Fibroblast of villous mesenchyme (primary cell): Measurements from ENCODE around the gene TNFSF15. TPM values are rescaled to one million over a fixed set of nuclear protein-coding genes. Genes with fewer than 3 reads are reported as not detected.

Experiments
- DNase-seq: peaks from one replicate; pipeline ENCODE4 v3.0.0-alpha.2; 2010; ENCODE audit warnings: low read depth
- H3K4me3 ChIP-seq: 2 replicates; pipeline ENCODE4 v1.5.1; 2011; ENCODE audit warnings: low read depth, mild to moderate bottlenecking, low read length
- total RNA-seq: library from RNA; depleted of rRNA; stranded (reverse); fragments of >200 nt; gene quantifications from 2 replicates; pipeline ENCODE4 v1.2.3, GENCODE V29; 2012
- TF ChIP-seq, protein P1 (sequence below): IDR thresholded peaks from 2 replicates; pipeline ENCODE4 v1.5.1; 2012; ENCODE audit warnings: low read depth, mild to moderate bottlenecking, low read length; ENCODE audit not compliant: insufficient read depth

The TNFSF15 gene
- total RNA-seq, 1 donor = 5.6 TPM

DNA sequence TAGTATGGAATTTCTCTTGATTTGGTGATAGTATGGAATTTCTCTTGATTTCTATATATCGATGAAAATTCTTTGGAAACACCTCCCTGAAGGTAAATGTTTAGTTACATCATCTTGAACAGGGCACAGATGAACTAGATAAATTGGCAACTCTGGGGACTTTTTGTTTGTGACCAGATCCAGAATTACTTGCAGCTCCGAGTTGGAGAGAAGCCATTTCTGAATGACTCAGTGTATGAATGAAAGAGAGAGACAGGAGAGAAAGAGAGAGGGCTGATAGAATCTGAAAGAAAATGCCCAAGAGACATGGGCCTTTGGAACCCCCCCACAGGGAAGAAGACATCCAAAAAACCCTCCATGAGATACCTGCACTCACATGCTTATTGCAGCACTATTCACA lies 14.1 kb downstream of the TNFSF15 start:
- TF ChIP-seq, protein P1, sequence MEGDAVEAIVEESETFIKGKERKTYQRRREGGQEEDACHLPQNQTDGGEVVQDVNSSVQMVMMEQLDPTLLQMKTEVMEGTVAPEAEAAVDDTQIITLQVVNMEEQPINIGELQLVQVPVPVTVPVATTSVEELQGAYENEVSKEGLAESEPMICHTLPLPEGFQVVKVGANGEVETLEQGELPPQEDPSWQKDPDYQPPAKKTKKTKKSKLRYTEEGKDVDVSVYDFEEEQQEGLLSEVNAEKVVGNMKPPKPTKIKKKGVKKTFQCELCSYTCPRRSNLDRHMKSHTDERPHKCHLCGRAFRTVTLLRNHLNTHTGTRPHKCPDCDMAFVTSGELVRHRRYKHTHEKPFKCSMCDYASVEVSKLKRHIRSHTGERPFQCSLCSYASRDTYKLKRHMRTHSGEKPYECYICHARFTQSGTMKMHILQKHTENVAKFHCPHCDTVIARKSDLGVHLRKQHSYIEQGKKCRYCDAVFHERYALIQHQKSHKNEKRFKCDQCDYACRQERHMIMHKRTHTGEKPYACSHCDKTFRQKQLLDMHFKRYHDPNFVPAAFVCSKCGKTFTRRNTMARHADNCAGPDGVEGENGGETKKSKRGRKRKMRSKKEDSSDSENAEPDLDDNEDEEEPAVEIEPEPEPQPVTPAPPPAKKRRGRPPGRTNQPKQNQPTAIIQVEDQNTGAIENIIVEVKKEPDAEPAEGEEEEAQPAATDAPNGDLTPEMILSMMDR = no peak
- no peak overlapping the region for H3K4me3 ChIP-seq
- DNase-seq = no peak

DNA sequence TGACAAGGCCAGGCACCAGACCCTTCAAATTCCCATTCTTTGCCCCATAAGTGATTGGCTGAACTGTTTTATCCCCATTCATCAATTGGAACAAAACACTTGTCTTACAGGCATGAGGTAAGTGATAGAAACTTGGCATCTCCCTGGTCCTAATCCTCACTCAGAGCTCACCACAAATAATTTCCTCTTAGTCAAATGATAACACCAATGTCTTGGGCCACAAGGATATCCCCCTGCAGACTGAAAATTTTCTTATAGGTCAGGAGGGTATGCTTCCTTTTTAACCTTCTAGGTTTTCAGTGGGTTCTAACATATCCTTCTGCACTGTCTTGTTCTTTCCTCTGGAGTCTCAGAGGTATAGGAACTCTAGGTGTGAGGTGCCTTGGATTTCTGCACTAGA lies 14.5 kb downstream of the TNFSF15 start:
- DNase-seq = no peak

DNA sequence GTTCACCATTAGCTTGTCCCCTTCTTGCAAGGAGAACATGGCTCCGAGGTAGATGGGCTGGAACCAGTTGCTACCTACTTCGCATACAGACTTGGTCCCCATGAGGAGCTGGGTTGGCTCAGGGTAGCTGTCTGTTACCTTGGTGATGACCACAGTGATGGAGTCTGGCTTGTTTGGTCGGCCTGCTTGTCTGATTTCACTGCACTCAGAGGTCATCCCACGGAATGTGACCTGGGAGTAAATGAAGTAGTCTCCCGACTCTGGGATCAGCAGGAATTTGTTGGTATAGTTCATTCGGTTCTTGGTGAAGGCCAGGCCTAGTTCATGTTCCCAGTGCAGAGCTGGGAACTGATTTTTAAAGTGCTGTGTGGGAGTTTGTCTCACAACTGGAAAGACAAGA lies 15.3 kb downstream of the TNFSF15 start:
- TF ChIP-seq, protein P1 = no peak
- no peak overlapping the region for H3K4me3 ChIP-seq
- peak; percentile 84 for DNase-seq

More for the DNA sequence above, 14.5 kb downstream of the TNFSF15 start:
- TF ChIP-seq, protein P1 = no peak
- H3K4me3 ChIP-seq = no peak overlapping the region

DNA sequence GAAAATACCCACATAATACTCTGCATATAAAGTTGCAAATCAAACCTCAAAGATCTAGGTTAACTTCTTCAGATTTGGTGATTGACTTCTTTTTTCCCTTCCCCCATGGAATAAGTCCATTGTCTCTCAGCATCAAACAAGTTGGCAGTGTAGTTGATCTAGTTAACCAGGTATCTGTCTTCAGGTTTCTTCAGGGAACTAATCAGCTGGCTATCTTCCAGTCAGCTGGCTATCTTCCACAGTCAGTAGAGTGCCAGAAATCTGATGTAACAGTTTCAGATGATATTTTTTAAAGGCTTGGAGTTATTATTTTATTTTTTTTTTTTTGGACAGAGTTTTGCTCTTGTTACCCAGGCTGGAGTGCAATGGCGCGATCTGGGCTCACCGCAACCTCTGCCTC lies 16.8 kb downstream of the TNFSF15 start:
- TF ChIP-seq, protein P1 = no peak
- DNase-seq = no peak
- no peak overlapping the region for H3K4me3 ChIP-seq

DNA sequence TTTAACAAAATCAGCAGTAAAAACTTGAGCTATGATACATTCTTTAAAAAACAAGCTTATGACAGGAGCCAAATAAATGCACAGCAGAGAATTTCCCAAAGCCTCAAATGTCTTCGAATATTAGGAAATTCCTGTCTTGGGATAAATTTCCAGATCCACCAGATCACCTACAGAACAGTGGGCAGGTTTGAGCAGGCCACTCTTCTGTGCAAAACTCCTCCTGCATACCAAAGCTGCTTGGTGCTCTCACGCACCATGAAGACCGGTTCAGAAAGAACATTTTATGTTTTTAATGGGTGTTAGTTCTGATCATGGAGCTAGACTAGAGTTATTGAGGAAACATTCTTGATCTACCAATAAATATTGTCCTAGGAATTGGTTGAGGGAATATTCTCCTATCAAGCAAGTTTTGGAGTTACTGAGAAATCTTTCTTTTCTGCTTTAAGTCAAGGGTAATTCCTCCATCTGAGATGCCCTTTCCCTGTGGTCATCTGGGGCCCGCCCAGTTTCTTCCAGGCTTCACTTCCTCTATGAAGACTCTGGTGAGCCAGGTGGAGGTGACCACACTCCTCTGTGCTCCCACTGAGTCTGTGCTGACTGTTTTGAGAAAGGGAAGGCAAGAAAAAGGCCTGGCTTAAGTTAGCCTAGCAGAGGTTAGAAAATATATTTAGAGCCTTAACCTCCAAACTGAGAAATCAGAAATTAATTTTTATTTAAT lies 17.9 kb downstream of the TNFSF15 start:
- DNase-seq = no peak
- H3K4me3 ChIP-seq = no peak overlapping the region
- TF ChIP-seq, protein P1 = no peak

DNA sequence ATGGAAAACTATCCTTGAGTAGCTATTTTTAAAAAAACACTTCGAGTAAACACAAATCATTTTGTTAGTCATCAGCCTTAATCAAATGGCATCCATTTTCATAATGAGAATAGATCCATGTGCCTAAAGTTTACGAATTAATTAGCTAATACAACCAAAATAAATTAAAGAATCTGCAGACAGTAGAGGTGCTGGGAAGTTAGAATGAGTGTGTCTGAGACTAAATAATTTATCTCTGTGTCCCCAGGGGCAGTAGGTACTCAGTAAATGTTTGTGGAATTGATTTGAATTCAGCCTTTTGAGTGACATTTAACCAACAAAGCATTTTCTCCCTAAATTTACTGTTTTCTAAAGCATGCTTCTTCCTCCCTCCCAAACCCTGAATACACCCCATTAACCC lies 18.6 kb downstream of the TNFSF15 start:
- H3K4me3 ChIP-seq = no peak overlapping the region

More for the DNA sequence above, 18.6 kb downstream of the TNFSF15 start:
- TF ChIP-seq, protein P1 = no peak
- no peak for DNase-seq
